Keratinocyte (primary cell): ENCODE measurements around the gene BSG. TPM values are rescaled to one million over a fixed set of nuclear protein-coding genes. Genes with fewer than 3 reads are reported as not detected.

Experiments
- DNase-seq: peaks from one replicate; pipeline ENCODE4 v3.0.0-alpha.2; 2011; ENCODE audit warnings: low read depth, missing footprints, low spot score
- FAIRE-seq: peaks from 2 replicates; lab custom pipeline; 2011; peaks lifted over from hg19 to GRCh38; lab: Jason Lieb, UNC
- H2AFZ ChIP-seq: 2 replicates; pipeline ENCODE4 v1.6.0; 2012; ENCODE audit warnings: low read length, control low read depth, inconsistent platforms; ENCODE audit not compliant: control insufficient read depth
- H3K27ac ChIP-seq: 2 replicates; pipeline ENCODE4 v1.5.1; 2011; ENCODE audit warnings: low read length; ENCODE audit not compliant: control insufficient read depth, insufficient read depth
- H3K27me3 ChIP-seq: 3 replicates; pipeline ENCODE4 v1.6.0; 2011; ENCODE audit warnings: low read length; ENCODE audit not compliant: control insufficient read depth, insufficient read depth; ENCODE audit errors: extremely low read depth
- H3K36me3 ChIP-seq, 2 experiments: 2 replicates in 1 of 2; 3 replicates in 1 of 2; pipeline ENCODE4 v1.5.1; 2011; ENCODE audit warnings: low read length in 2 of 2, mild to moderate bottlenecking in 1 of 2; ENCODE audit not compliant: control insufficient read depth in 2 of 2, insufficient read depth in 2 of 2; ENCODE audit errors: extremely low read depth in 1 of 2
- H3K4me1 ChIP-seq: 3 replicates; pipeline ENCODE4 v1.5.1; 2011; ENCODE audit warnings: low read length; ENCODE audit not compliant: control insufficient read depth, insufficient read depth; ENCODE audit errors: extremely low read depth
- H3K4me2 ChIP-seq: 3 replicates; pipeline ENCODE4 v1.6.0; 2011; ENCODE audit warnings: low read depth, low read length; ENCODE audit not compliant: control insufficient read depth, insufficient read depth; ENCODE audit errors: extremely low read depth
- H3K4me3 ChIP-seq, 3 experiments: fragments of 200-600 bp in 1 of 3; sonication (generic) in 1 of 3; 2 replicates in 2 of 3; 3 replicates in 1 of 3; pipeline ENCODE4 v1.5.1; 2011 to 2016; ENCODE audit warnings: low read length in 3 of 3, mild to moderate bottlenecking in 3 of 3, control low read depth in 2 of 3, inconsistent platforms in 1 of 3, low read depth in 1 of 3, mixed read lengths in 1 of 3, mixed run types in 1 of 3, moderate library complexity in 1 of 3; ENCODE audit not compliant: control insufficient read depth in 2 of 3, insufficient read depth in 2 of 3; ENCODE audit errors: extremely low read depth in 1 of 3
- H3K79me2 ChIP-seq: 2 replicates; pipeline ENCODE4 v1.6.0; 2012; ENCODE audit warnings: low read length; ENCODE audit not compliant: control insufficient read depth, insufficient read depth
- H3K9ac ChIP-seq: 3 replicates; pipeline ENCODE4 v1.6.0; 2011; ENCODE audit warnings: low read length; ENCODE audit not compliant: control insufficient read depth, insufficient read depth; ENCODE audit errors: extremely low read depth
- H3K9me1 ChIP-seq: 3 replicates; pipeline ENCODE4 v1.6.0; 2011; ENCODE audit warnings: low read length; ENCODE audit not compliant: control insufficient read depth, insufficient read depth; ENCODE audit errors: extremely low read depth
- H3K9me3 ChIP-seq: 2 replicates; pipeline ENCODE4 v1.5.1; 2012; ENCODE audit warnings: low read depth, low read length; ENCODE audit not compliant: control insufficient read depth
- H4K20me1 ChIP-seq: 3 replicates; pipeline ENCODE4 v1.6.0; 2011; ENCODE audit warnings: low read length; ENCODE audit not compliant: control insufficient read depth, insufficient read depth; ENCODE audit errors: extremely low read depth
- EZH2 ChIP-seq: IDR thresholded peaks from one replicate; pipeline ENCODE4 v1.6.1; 2012; ENCODE audit warnings: inconsistent platforms, mild to moderate bottlenecking, low read length, moderate library complexity
- dilution Hi-C: fragments of 300-500 bp; cut with MboI; formaldehyde crosslinking; loops from one replicate; pipeline ENCODE4 v1.7.0; 2020; ENCODE audit warnings: low sequenced_read_pairs; ENCODE audit not compliant: extremely low pct_ligation_motif_present
- polyA plus RNA-seq, 5 experiments: library from polyadenylated mRNA; depleted of rRNA in 3 of 5; stranded (reverse) in 3 of 5; stranded (forward) in 1 of 5; unstranded in 1 of 5; fragments of >200 nt; gene quantifications; 1 replicate in 1 of 5; 2 replicates in 3 of 5; 3 replicates in 1 of 5; pipeline versions ENCODE4 v1.2.1 to v1.2.3, GENCODE V29; 2011 to 2012; ENCODE audit warnings: missing spikeins in 2 of 5, low read depth in 1 of 5, low replicate concordance in 1 of 5
- TF ChIP-seq, protein P1 (sequence below), 3 experiments: IDR thresholded peaks in 1 of 3; conservative IDR thresholded peaks in 1 of 3; optimal IDR thresholded peaks in 1 of 3; 2 replicates in 2 of 3; 3 replicates in 1 of 3; pipeline versions ENCODE3 to v1.5.1; 2011; ENCODE audit warnings: low read length in 3 of 3, mild to moderate bottlenecking in 3 of 3, moderate library complexity in 2 of 3, control low read depth in 1 of 3, inconsistent platforms in 1 of 3; ENCODE audit not compliant: insufficient read depth in 2 of 3; ENCODE audit errors: extremely low read depth in 1 of 3

Gene BSG
- polyA plus RNA-seq, 1 donor (not counting 4 experiments of a cell fraction or from before 2014, with no cell fraction given): 388 TPM

- FAIRE-seq (no peak), DNase-seq (no peak)
- TF ChIP-seq, protein P1, sequence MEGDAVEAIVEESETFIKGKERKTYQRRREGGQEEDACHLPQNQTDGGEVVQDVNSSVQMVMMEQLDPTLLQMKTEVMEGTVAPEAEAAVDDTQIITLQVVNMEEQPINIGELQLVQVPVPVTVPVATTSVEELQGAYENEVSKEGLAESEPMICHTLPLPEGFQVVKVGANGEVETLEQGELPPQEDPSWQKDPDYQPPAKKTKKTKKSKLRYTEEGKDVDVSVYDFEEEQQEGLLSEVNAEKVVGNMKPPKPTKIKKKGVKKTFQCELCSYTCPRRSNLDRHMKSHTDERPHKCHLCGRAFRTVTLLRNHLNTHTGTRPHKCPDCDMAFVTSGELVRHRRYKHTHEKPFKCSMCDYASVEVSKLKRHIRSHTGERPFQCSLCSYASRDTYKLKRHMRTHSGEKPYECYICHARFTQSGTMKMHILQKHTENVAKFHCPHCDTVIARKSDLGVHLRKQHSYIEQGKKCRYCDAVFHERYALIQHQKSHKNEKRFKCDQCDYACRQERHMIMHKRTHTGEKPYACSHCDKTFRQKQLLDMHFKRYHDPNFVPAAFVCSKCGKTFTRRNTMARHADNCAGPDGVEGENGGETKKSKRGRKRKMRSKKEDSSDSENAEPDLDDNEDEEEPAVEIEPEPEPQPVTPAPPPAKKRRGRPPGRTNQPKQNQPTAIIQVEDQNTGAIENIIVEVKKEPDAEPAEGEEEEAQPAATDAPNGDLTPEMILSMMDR (optimal IDR thresholded peaks at IDR 0.05 in 1 of 3, IDR thresholded peaks at IDR 0.05 in 1 of 3, conservative IDR thresholded peaks at IDR 0.05 in 1 of 3; ENCODE audit: extremely low read depth in 1 of 3, insufficient read depth in 2 of 3, low read length in 3 of 3): no peak
- TF ChIP-seq EZH2: no peak
- Histone ChIP-seq H3K9ac (no peak overlapping the region), H3K9me1 (peaks cover 3% of the 10 kb centered on the region), H4K20me1 (peaks cover 13% of the 10 kb centered on the region), H3K4me2 (no peak overlapping the region), H3K27me3 (no peaks in the 10 kb centered on the region), H3K79me2 (peaks cover 25% of the 10 kb centered on the region), H3K4me1 (peaks cover 2% of the 10 kb centered on the region), H3K27ac (no peak overlapping the region), H3K9me3 (no peaks in the 10 kb centered on the region), H2AFZ (no peak overlapping the region), H3K4me3 (no peak overlapping the region), H3K36me3 (peaks cover 20 to 21% of the 10 kb centered on the region in 2 experiments)
- dilution Hi-C loops: no loop called here
These were observed 33.6 kb upstream of the BSG start for GRCh38 chr19:538641-539428.

GRCh38 chr19:539429-540030 lies 32.9 kb upstream of the BSG start:
- H2AFZ ChIP-seq: no peak overlapping the region
- peaks cover 10% of the 10 kb centered on the region for H4K20me1 ChIP-seq
- no peak overlapping the region for H3K4me2 ChIP-seq
- no peaks in the 10 kb centered on the region for H3K9me3 ChIP-seq
- no peak for DNase-seq
- peaks cover 20 to 21% of the 10 kb centered on the region in 2 experiments for H3K36me3 ChIP-seq
- no peak overlapping the region for H3K27ac ChIP-seq
- H3K4me1 ChIP-seq: no peaks in the 10 kb centered on the region
- dilution Hi-C loops: no loop called here
- no peaks in the 10 kb centered on the region for H3K27me3 ChIP-seq
- H3K4me3 ChIP-seq: no peak overlapping the region
- peaks cover 19% of the 10 kb centered on the region for H3K79me2 ChIP-seq
- TF ChIP-seq EZH2: no peak
- TF ChIP-seq, protein P1 (optimal IDR thresholded peaks at IDR 0.05 in 1 of 3, IDR thresholded peaks at IDR 0.05 in 1 of 3, conservative IDR thresholded peaks at IDR 0.05 in 1 of 3; ENCODE audit: extremely low read depth in 1 of 3, insufficient read depth in 2 of 3, low read length in 3 of 3): no peak
- no peak for FAIRE-seq
- H3K9me1 ChIP-seq: no peaks in the 10 kb centered on the region
- no peak overlapping the region for H3K9ac ChIP-seq
